Measurements from ENCODE around the gene TIGD3. TPM values are rescaled to one million over a fixed set of nuclear protein-coding genes. Genes with fewer than 3 reads are reported as not detected.

TIGD3 gene
- total and polyA plus RNA-seq, 2 of the 8 experiments (the other 6 are each of a cell fraction or from before 2014, with no cell fraction given), result 1.1 to 1.3 TPM

DNA sequence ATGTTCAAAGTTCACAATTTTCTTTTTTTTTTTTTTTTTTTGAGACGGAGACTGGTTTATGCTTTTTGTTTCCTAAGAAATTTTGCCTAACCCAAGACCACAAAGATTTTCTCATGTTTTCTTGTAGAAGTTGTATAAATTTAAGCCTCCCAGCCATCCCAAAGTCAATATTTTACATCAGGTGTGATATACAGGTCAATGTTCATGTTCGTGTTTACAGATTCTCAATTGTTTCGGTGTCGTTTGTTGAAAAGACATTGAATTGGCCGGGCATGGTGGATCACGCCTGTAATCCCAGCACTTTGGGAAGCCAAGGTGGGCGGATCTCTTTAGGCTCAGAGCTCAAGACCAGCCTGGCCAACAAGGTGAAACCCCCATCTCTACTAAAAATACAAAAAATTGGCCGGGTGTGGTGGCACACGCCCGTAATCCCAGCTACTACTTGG, 47.3 kb downstream of the TIGD3 start:
- H3K36me3 ChIP-seq (ENCODE audit: control insufficient read depth in 2 of 4, insufficient read depth in 4 of 4, low read length in 3 of 4), result peaks cover 0 to 7% (median 0%) of the 10 kb centered on the region in 4 experiments; a peak in 5 of 8 replicates
- no peak overlapping the region for H2BK15ac ChIP-seq (ENCODE audit: low read length)
- FAIRE-seq (no peak), DNase-seq (ENCODE audit: low read depth in 1 of 2, low spot score in 2 of 2) (no peak)
- no peaks in the 10 kb centered on the region for H3K9me3 ChIP-seq (ENCODE audit: insufficient read depth in 2 of 2, low read depth in 1 of 2, low read length in 1 of 2)
- H4K5ac ChIP-seq (ENCODE audit: insufficient read length, low read depth, low read length), result no peak overlapping the region
- no peaks in the 10 kb centered on the region; a peak in 1 of 7 replicates for H3K4me1 ChIP-seq (replicated peaks in 1 of 4; ENCODE audit: control insufficient read depth in 3 of 4, insufficient read depth in 4 of 4, low read length in 3 of 4)
- H3K23me2 ChIP-seq (ENCODE audit: low read depth, low read length), result no peaks in the 10 kb centered on the region
- 93% methylated on average over 9 of the region's 10 CpGs; no CpG with 5 or more reads in 1 of the 2 experiments for WGBS, 2 experiments (ENCODE audit: extremely low coverage in 1 of 2, insufficient coverage in 1 of 2, insufficient read length in 1 of 2, insufficient replicate concordance in 2 of 2, low coverage in 1 of 2, low lambda C conversion rate in 2 of 2, missing lambda C conversion rate in 1 of 2)
- H3K4me2 ChIP-seq (ENCODE audit: insufficient read depth in 1 of 2, low read depth in 2 of 2, low read length in 2 of 2), result no peak overlapping the region
- H2AFZ ChIP-seq (ENCODE audit: low read length), result no peak overlapping the region
- no peak overlapping the region for H2BK120ac ChIP-seq (replicated peaks; ENCODE audit: low read depth, low read length)
- no peak overlapping the region for H3K23ac ChIP-seq (ENCODE audit: insufficient read length)
- H2BK20ac ChIP-seq (ENCODE audit: low read length), result no peak overlapping the region
- H3K4ac ChIP-seq (replicated peaks; ENCODE audit: insufficient read length, low read depth, low read length), result no peak overlapping the region
- no peaks in the 10 kb centered on the region for H3K79me2 ChIP-seq (ENCODE audit: control insufficient read depth in 1 of 2, insufficient read depth in 2 of 2, low read length in 2 of 2)
- no peak overlapping the region for H3K4me3 ChIP-seq (ENCODE audit: extremely low read depth in 1 of 4, insufficient read depth in 2 of 4, low read depth in 3 of 4, low read length in 4 of 4)
- no peak overlapping the region for H3K14ac ChIP-seq (ENCODE audit: insufficient read length)
- no peak overlapping the region for H4K8ac ChIP-seq (ENCODE audit: extremely low read depth, insufficient read depth, low read length)
- H2BK12ac ChIP-seq (ENCODE audit: low read depth, low read length), result no peak overlapping the region
- H3K18ac ChIP-seq (ENCODE audit: extremely low read depth, low read length), result no peak overlapping the region
- H3K27me3 ChIP-seq (replicated peaks in 1 of 4; ENCODE audit: control insufficient read depth in 3 of 4, extremely low read depth in 1 of 4, insufficient read depth in 3 of 4, low read length in 3 of 4), result no peaks in the 10 kb centered on the region
- H4K20me1 ChIP-seq (replicated peaks in 1 of 2; ENCODE audit: control insufficient read depth in 1 of 2, insufficient read depth in 2 of 2, low read length in 2 of 2), result peaks cover 0 to 6% of the 10 kb centered on the region in 2 experiments
- H3K9ac ChIP-seq (replicated peaks in 1 of 4; ENCODE audit: extremely low read depth in 1 of 4, low read depth in 3 of 4, low read length in 3 of 4), result no peak overlapping the region
- no peak overlapping the region for H4K91ac ChIP-seq (replicated peaks; ENCODE audit: insufficient read length, low read length)
- no peak overlapping the region for H2BK5ac ChIP-seq (ENCODE audit: low read depth, low read length)
- no peak overlapping the region for H2AK5ac ChIP-seq (ENCODE audit: low read depth, low read length)
- H3K56ac ChIP-seq (replicated peaks; ENCODE audit: insufficient read length, low read depth, low read length), result no peak overlapping the region
- ChIA-PET POLR2A (ENCODE audit: partially characterized antibody) (interaction anchor here (2.9 to 5.4 kb wide), 3 partner anchors 10 to 96 kb away, joined by 11 to 23 read pairs (median 15); partner anchors contain the start of gene MALAT1), CTCF (ENCODE audit: partially characterized antibody) (interaction anchor here (0.6 to 7.8 kb wide), 5 partner anchors 11 to 73 kb away, joined by 3 to 69 read pairs (median 4); no protein-coding TSS in a partner anchor)
- H3K79me1 ChIP-seq (ENCODE audit: low read depth, low read length), result 0 out of 2 replicates have a peak, but pooled peaks cover 2% of the 10 kb centered on the region
- H3K27ac ChIP-seq (ENCODE audit: low read depth, low read length), result no peak overlapping the region
- no peak for TF ChIP-seq RAD21 (IDR thresholded peaks at IDR 0.05 in 1 of 2, conservative IDR thresholded peaks at IDR 0.05 in 1 of 2; ENCODE audit: low read depth in 2 of 2, low read length in 2 of 2)
- no peak for TF ChIP-seq GTF2F1 (IDR thresholded peaks at IDR 0.05; ENCODE audit: borderline replicate concordance, low read depth, low read length)
- no peak for TF ChIP-seq TAF7 (optimal IDR thresholded peaks at IDR 0.05; ENCODE audit: borderline replicate concordance, low read depth, low read length)
- TF ChIP-seq RNF2 (IDR thresholded peaks at IDR 0.05; ENCODE audit: borderline replicate concordance, low read depth, low read length, missing control alignments, poor library complexity, severe bottlenecking), result no peak
- TF ChIP-seq, protein P1, sequence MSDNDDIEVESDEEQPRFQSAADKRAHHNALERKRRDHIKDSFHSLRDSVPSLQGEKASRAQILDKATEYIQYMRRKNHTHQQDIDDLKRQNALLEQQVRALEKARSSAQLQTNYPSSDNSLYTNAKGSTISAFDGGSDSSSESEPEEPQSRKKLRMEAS (IDR thresholded peaks at IDR 0.05), result no peak
- no peak for TF ChIP-seq TEAD4 (IDR thresholded peaks at IDR 0.05; ENCODE audit: low read depth, low read length)

Measured in H1 (cell line).